Endodermal cell (in vitro differentiated cells): ENCODE results near the gene PDE8B. TPM values are rescaled to one million over a fixed set of nuclear protein-coding genes. Genes with fewer than 3 reads are reported as not detected.

ENCODE experiments used
- DNase-seq: peaks from one replicate; pipeline ENCODE4 v3.0.0-alpha.2; 2017
- H3K27ac ChIP-seq: 2 replicates; pipeline ENCODE4 v1.5.1; 2013; ENCODE audit warnings: mild to moderate bottlenecking, low read depth, low read length, moderate library complexity
- H3K27me3 ChIP-seq: 2 replicates; pipeline ENCODE4 v1.6.1; 2013; ENCODE audit warnings: mild to moderate bottlenecking, low read length, moderate library complexity; ENCODE audit not compliant: insufficient read depth, control insufficient read depth, poor library complexity, severe bottlenecking
- H3K36me3 ChIP-seq: 2 replicates; pipeline ENCODE4 v1.7.0; 2013; ENCODE audit warnings: mild to moderate bottlenecking, low read length, moderate library complexity; ENCODE audit not compliant: control insufficient read depth, insufficient read depth
- H3K4me1 ChIP-seq: one replicate; pipeline ENCODE4 v1.7.0; 2013; ENCODE audit warnings: low read length; ENCODE audit not compliant: control insufficient read depth, insufficient read depth
- H3K4me3 ChIP-seq: 2 replicates; pipeline ENCODE4 v1.5.1; 2013; ENCODE audit warnings: mild to moderate bottlenecking, low read length, moderate library complexity
- H3K9ac ChIP-seq: 2 replicates; pipeline ENCODE4 v1.6.1; 2013; ENCODE audit warnings: mild to moderate bottlenecking, low read length, moderate library complexity; ENCODE audit not compliant: poor library complexity, severe bottlenecking; ENCODE audit errors: extremely low read depth
- H3K9me3 ChIP-seq: 2 replicates; pipeline ENCODE4 v1.6.1; 2013; ENCODE audit warnings: mild to moderate bottlenecking, low read length, moderate library complexity; ENCODE audit not compliant: control insufficient read depth
- H3K27ac Mint-ChIP-seq: 2 replicates; pipeline ENCODE4 v1.8.0; 2020; ENCODE audit warnings: mixed read lengths
- H3K27me3 Mint-ChIP-seq: 2 replicates; pipeline ENCODE4 v1.8.0; 2021; ENCODE audit warnings: mild to moderate bottlenecking, mixed read lengths; ENCODE audit not compliant: insufficient read depth
- H3K36me3 Mint-ChIP-seq: 2 replicates; pipeline ENCODE4 v1.8.0; 2020; ENCODE audit warnings: low read depth, mixed read lengths
- H3K4me1 Mint-ChIP-seq: 2 replicates; pipeline ENCODE4 v1.8.0; 2020; ENCODE audit warnings: mixed read lengths
- H3K4me3 Mint-ChIP-seq: 2 replicates; pipeline ENCODE4 v1.8.0; 2020; ENCODE audit warnings: mild to moderate bottlenecking, moderate library complexity, mixed read lengths
- H3K9me3 Mint-ChIP-seq: 2 replicates; pipeline ENCODE4 v1.8.0; 2020; ENCODE audit warnings: mild to moderate bottlenecking, mixed read lengths
- CTCF ChIP-seq: fragments of 200-600 bp; sonication (generic); conservative IDR thresholded peaks from 2 replicates; pipeline ENCODE4 v1.5.0; 2021; ENCODE audit warnings: antibody characterized with exemption, mild to moderate bottlenecking
- WGBS, 2 experiments: methylation state at CpG; one replicate each; pipeline versions ENCODE4 v1.1.5 to v1.1.7; 2013; ENCODE audit warnings: missing lambda C conversion rate in 2 of 2, mixed read lengths in 1 of 2; ENCODE audit not compliant: insufficient coverage in 1 of 2, insufficient read length in 1 of 2; 5-methylcytosine and 5-hydroxymethylcytosine counted together
- total RNA-seq, 2 donors: library from RNA; stranded (reverse); fragmentation: NEBNext Ultra II Directional in 1 of 2; extraction: Animal tissue kit (Norgen Biotek cat#: 25700) in 1 of 2; gene quantifications; 2 replicates in 1 of 2; 3 replicates in 1 of 2; pipeline ENCODE4 v1.2.1, GENCODE V29; 2021

The PDE8B gene
- total RNA-seq, 2 donors from 2014 or later, result 0.20 to 0.51 TPM

- no peak for DNase-seq
- TF ChIP-seq CTCF, result no peak
- no peaks in the 10 kb centered on the region for H3K9me3 ChIP-seq
- H3K9ac ChIP-seq, result no peak overlapping the region
- Mint-ChIP-seq H3K27ac (no peak overlapping the region), H3K36me3 (no peaks in the 10 kb centered on the region), H3K4me1 (no peaks in the 10 kb centered on the region), H3K27me3 (no peaks in the 10 kb centered on the region), H3K4me3 (no peak overlapping the region), H3K9me3 (no peaks in the 10 kb centered on the region)
- no peak overlapping the region for H3K4me3 ChIP-seq
- 90 to 100% methylated on average over 1 to 2 of the region's 2 CpGs for WGBS, 2 experiments
- H3K4me1 ChIP-seq, result no peaks in the 10 kb centered on the region
- no peaks in the 10 kb centered on the region for H3K27me3 ChIP-seq
- no peaks in the 10 kb centered on the region for H3K36me3 ChIP-seq
- H3K27ac ChIP-seq, result no peak overlapping the region
Measured at GRCh38 chr5:77369566-77369965, 159.1 kb downstream of the PDE8B start.

- no peaks in the 10 kb centered on the region for H3K36me3 ChIP-seq
- H3K9me3 Mint-ChIP-seq, result no peaks in the 10 kb centered on the region
- no peak overlapping the region for H3K9ac ChIP-seq
- no peaks in the 10 kb centered on the region for H3K4me1 ChIP-seq
- WGBS, 2 experiments, result 94 to 96% methylated on average over 2 to 3 of the region's 3 CpGs
- no peak overlapping the region for H3K27ac ChIP-seq
- no peak for TF ChIP-seq CTCF
- H3K27me3 Mint-ChIP-seq, result no peaks in the 10 kb centered on the region
- no peaks in the 10 kb centered on the region for H3K36me3 Mint-ChIP-seq
- H3K27me3 ChIP-seq, result no peaks in the 10 kb centered on the region
- H3K27ac Mint-ChIP-seq, result no peak overlapping the region
- DNase-seq, result no peak
- H3K4me3 Mint-ChIP-seq, result no peak overlapping the region
- no peak overlapping the region for H3K4me3 ChIP-seq
- H3K9me3 ChIP-seq, result no peaks in the 10 kb centered on the region
- peaks cover 11% of the 10 kb centered on the region for H3K4me1 Mint-ChIP-seq
Measured at GRCh38 chr5:77374686-77375085, 164.2 kb downstream of the PDE8B start.

GRCh38 chr5:77376609-77377300, 166.3 kb downstream of the PDE8B start:
- H3K9me3 ChIP-seq, result no peaks in the 10 kb centered on the region
- no peak for DNase-seq
- Mint-ChIP-seq H3K27ac (no peak overlapping the region), H3K4me3 (no peak overlapping the region), H3K4me1 (peaks cover 11% of the 10 kb centered on the region), H3K27me3 (no peaks in the 10 kb centered on the region), H3K9me3 (no peaks in the 10 kb centered on the region), H3K36me3 (no peaks in the 10 kb centered on the region)
- no peaks in the 10 kb centered on the region for H3K4me1 ChIP-seq
- H3K36me3 ChIP-seq, result no peaks in the 10 kb centered on the region
- no peaks in the 10 kb centered on the region for H3K27me3 ChIP-seq
- H3K27ac ChIP-seq, result no peak overlapping the region
- TF ChIP-seq CTCF, result no peak
- WGBS, 2 experiments, result 87 to 100% methylated on average over 4 to 5 of the region's 5 CpGs
- H3K4me3 ChIP-seq, result no peak overlapping the region
- H3K9ac ChIP-seq, result no peak overlapping the region
